Breast epithelium (tissue), 4 donors: ENCODE results near the gene ATP6V1B1. TPM values are rescaled to one million over a fixed set of nuclear protein-coding genes. Genes with fewer than 3 reads are reported as not detected.

ENCODE experiments used
- DNase-seq, 2 donors: peaks; one replicate each; pipeline ENCODE4 v3.0.0-alpha.2; 2019; ENCODE audit warnings: low spot score in 2 of 2
- H3K27ac ChIP-seq, 2 donors: fragments of 200-600 bp; sonication (generic) in 1 of 2; one replicate each; pipeline ENCODE4 v1.5.1; 2016 to 2019; ENCODE audit warnings: mild to moderate bottlenecking in 1 of 2
- H3K27me3 ChIP-seq, 2 donors: fragments of 200-600 bp; sonication (generic) in 1 of 2; one replicate each; pipeline versions ENCODE4 v1.5.1 to v1.6.0; 2017 to 2019; ENCODE audit warnings: control low read depth in 1 of 2, mild to moderate bottlenecking in 1 of 2
- H3K36me3 ChIP-seq: fragments of 200-600 bp; one replicate; pipeline ENCODE4 v1.5.1; 2019
- H3K4me1 ChIP-seq, 2 donors: fragments of 200-600 bp; sonication (generic); one replicate each; pipeline ENCODE4 v1.5.1; 2016 to 2019; ENCODE audit warnings: control low read depth in 1 of 2
- H3K4me3 ChIP-seq, 3 donors: fragments of 200-600 bp; sonication (generic); 1 replicate in 2 of 3; 2 replicates in 1 of 3; pipeline ENCODE4 v1.5.1; 2016 to 2019; ENCODE audit warnings: mild to moderate bottlenecking in 3 of 3, moderate library complexity in 2 of 3
- H3K9me3 ChIP-seq, 2 donors: fragments of 200-600 bp; sonication (generic) in 1 of 2; one replicate each; pipeline ENCODE4 v1.5.1; 2016 to 2019; ENCODE audit warnings: control low read depth in 1 of 2
- POLR2A ChIP-seq: fragments of 450-650 bp; IDR thresholded peaks from one replicate; pipeline ENCODE4 v1.6.1; 2016; ENCODE audit warnings: antibody characterized with exemption, mild to moderate bottlenecking, moderate library complexity
- POLR2AphosphoS5 ChIP-seq, 3 donors: sonication (generic); formaldehyde crosslinking; IDR thresholded peaks; one replicate each; pipeline ENCODE4 v1.6.1; 2017; ENCODE audit warnings: antibody characterized with exemption in 3 of 3
- intact Hi-C: fragments of 100-400 bp; cut with DNase I; formaldehyde crosslinking; loops from one replicate; pipeline ENCODE4 v1.15.1; 2023; ENCODE audit warnings: low total_unique reads
- total RNA-seq, 3 donors: library from RNA; depleted of rRNA; stranded (reverse); fragments of >200 nt; gene quantifications; one replicate each; pipeline ENCODE4 v1.1.0, GENCODE V29; 2016
- TF ChIP-seq, protein P1 (sequence below), 3 donors: fragments of 450-650 bp; IDR thresholded peaks; one replicate each; pipeline ENCODE4 v1.5.1; 2016 to 2017; ENCODE audit warnings: antibody characterized with exemption in 3 of 3, mild to moderate bottlenecking in 3 of 3, moderate library complexity in 3 of 3

The ATP6V1B1 gene
- total RNA-seq, 3 donors from 2014 or later = 1.8 to 38.2 (median 4.6) TPM

DNA sequence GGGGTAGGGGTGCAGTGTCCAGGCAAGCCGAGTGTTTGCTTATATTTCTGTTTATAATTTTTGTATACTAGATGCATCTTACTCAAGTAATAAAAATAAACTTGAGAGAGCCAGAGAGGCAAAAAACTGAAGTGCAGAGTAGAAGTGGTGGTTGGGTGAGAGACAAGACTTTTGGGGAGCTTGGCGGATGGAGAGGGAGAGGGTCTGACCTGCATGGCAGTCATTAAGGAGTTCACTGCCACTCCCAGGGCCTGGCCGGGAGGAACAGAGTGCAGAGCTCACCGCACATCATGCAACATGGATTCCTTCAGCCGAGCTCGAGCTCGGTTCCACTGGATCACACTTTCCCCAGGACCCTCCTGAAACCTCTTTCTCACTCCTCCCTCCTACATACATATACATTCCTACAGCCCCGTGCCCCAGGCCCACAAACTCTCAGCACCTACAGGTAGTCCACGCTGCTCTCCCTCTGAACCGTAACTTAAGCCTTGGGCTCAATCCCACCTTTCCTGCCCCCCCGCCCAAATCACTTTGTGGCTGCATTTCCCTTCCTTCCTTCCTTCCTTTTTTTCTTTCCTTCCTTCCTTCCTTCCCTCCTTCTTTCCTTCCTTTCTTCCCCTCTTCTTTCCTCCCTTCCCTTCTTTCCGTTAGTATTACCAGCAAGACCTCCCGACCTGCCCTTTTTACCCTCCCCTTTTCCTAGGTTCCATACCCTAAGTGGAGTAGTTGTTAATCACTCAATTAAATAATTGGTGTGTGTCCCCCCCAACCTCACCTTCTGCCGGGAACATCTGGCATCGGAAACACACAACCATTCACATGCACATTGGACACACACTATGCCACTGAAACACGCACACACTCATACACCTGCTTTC is 37.1 kb upstream of the ATP6V1B1 start:
- Histone ChIP-seq H3K4me1 (no peaks in the 10 kb centered on the region), H3K36me3 (no peaks in the 10 kb centered on the region), H3K27me3 (peaks cover 0 to 46% of the 10 kb centered on the region in 2 donors), H3K27ac (no peak overlapping the region), H3K4me3 (peak overlapping the region in 2 of 3 donors; percentile 62 to 68), H3K9me3 (no peaks in the 10 kb centered on the region)
- no peak for DNase-seq
- TF ChIP-seq POLR2AphosphoS5 (IDR thresholded peaks at IDR 0.05) (no peak), POLR2A (no peak)
- TF ChIP-seq, protein P1, sequence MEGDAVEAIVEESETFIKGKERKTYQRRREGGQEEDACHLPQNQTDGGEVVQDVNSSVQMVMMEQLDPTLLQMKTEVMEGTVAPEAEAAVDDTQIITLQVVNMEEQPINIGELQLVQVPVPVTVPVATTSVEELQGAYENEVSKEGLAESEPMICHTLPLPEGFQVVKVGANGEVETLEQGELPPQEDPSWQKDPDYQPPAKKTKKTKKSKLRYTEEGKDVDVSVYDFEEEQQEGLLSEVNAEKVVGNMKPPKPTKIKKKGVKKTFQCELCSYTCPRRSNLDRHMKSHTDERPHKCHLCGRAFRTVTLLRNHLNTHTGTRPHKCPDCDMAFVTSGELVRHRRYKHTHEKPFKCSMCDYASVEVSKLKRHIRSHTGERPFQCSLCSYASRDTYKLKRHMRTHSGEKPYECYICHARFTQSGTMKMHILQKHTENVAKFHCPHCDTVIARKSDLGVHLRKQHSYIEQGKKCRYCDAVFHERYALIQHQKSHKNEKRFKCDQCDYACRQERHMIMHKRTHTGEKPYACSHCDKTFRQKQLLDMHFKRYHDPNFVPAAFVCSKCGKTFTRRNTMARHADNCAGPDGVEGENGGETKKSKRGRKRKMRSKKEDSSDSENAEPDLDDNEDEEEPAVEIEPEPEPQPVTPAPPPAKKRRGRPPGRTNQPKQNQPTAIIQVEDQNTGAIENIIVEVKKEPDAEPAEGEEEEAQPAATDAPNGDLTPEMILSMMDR (IDR thresholded peaks at IDR 0.05) = no peak
- intact Hi-C loops = loop anchor here (10.0 kb wide), 1 partner anchor 1066 kb away; no protein-coding TSS in a partner anchor

DNA sequence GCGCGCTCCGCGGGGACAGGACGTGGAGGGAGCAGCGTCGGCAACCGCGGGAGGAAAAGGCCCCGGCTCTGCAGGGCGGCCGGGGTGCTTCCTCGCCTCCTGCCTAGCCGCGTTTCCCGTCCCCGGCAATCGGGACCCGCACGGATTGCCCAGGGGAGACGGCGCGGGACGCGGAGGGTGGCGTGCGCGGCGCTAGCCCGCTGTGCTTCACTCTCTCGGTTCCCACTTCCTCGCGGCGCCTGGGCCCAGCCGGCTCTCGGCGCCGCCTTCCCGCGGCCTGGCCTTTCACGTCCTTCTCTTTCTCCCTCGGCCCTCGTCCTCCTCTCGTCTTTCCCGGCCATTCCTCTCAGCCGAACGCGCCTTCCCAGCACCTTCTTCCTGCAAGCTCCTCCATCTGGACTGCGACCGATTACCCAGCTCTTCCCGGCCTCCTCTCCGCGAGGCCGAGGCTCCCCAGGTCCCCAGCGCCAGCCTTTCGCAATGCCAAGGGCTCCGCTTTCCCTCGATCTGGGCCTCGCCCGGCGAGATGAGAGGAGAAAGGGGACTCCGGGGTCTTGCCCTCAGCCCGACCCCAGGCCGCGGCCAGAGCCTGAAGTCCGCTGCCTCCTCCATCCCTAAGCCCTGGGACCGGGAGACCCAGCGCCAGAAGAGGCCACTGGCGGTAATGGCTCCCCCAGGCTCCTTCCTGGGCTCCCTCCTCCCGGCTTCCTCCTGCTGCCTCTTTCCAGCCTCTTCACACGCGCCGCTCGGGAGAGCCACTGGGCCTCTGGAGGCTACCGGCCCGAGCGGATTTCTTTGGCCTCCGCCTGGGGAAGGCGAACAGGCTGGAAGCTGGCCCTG is 34.3 kb upstream of the ATP6V1B1 start:
- Histone ChIP-seq H3K27me3 (peaks cover 0 to 44% of the 10 kb centered on the region in 2 donors), H3K27ac (peak overlapping the region; percentile 33 to 50), H3K36me3 (no peaks in the 10 kb centered on the region), H3K4me1 (no peaks in the 10 kb centered on the region), H3K4me3 (peak overlapping the region; percentile 46 to 68 (median 62)), H3K9me3 (no peaks in the 10 kb centered on the region)
- TF ChIP-seq POLR2A (no peak), POLR2AphosphoS5 (IDR thresholded peaks at IDR 0.05) (no peak)
- TF ChIP-seq, protein P1 (IDR thresholded peaks at IDR 0.05) = no peak
- intact Hi-C loops = no loop called here
- DNase-seq = no peak

DNA sequence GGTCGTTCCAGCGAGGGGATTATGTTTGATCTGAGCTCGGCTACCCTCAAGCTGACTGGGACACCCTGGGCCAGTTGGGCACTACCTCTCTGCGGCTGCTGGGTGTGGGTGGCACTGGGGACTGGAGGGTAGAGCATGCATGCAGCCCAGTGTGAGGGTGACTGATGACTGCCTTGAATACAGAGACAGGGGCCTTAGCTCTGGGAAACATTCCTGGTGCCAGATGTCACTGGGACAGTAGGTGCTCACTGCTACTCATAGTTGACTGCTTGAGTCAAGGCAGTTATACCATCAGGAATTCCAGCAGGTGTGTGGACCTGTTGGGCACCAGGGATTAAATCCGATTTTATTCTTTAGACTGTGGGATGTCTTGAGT is 33.6 kb upstream of the ATP6V1B1 start:
- Histone ChIP-seq H3K27me3 (peaks cover 0 to 38% of the 10 kb centered on the region in 2 donors), H3K27ac (peak overlapping the region; percentile 33 to 50), H3K9me3 (no peaks in the 10 kb centered on the region), H3K4me1 (no peaks in the 10 kb centered on the region), H3K36me3 (no peaks in the 10 kb centered on the region), H3K4me3 (peak overlapping the region in 2 of 3 donors; percentile 62 to 68)
- TF ChIP-seq, protein P1 (IDR thresholded peaks at IDR 0.05) = no peak
- no peak for TF ChIP-seq POLR2A
- no peak for DNase-seq
- intact Hi-C loops = no loop called here

DNA sequence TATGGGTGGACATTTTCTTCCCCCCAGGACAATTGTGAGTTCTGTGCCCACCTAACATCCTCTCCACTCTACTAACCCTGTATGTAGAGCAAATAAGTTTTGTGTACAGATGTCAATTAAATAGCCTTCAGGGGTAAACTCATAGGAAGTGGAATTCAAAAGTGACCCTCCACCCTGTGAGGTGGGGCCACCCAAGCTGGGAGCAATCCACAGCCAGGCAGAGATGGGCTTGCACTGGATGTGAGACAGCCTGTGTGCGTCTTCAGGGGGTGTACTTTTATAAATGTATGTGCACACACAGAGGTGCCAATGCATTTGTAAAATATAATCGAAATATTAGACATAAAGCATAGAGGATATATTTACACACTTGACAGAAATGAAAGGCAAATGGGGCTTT is 33.1 kb upstream of the ATP6V1B1 start:
- H3K27ac ChIP-seq = no peak overlapping the region
- no peak for TF ChIP-seq POLR2AphosphoS5 (IDR thresholded peaks at IDR 0.05)
- DNase-seq = no peak
- H3K27me3 ChIP-seq = peaks cover 0 to 33% of the 10 kb centered on the region in 2 donors
- H3K4me1 ChIP-seq = no peaks in the 10 kb centered on the region
- no peaks in the 10 kb centered on the region for H3K9me3 ChIP-seq
- intact Hi-C loops = no loop called here
- no peak overlapping the region for H3K4me3 ChIP-seq
- H3K36me3 ChIP-seq = no peaks in the 10 kb centered on the region

DNA sequence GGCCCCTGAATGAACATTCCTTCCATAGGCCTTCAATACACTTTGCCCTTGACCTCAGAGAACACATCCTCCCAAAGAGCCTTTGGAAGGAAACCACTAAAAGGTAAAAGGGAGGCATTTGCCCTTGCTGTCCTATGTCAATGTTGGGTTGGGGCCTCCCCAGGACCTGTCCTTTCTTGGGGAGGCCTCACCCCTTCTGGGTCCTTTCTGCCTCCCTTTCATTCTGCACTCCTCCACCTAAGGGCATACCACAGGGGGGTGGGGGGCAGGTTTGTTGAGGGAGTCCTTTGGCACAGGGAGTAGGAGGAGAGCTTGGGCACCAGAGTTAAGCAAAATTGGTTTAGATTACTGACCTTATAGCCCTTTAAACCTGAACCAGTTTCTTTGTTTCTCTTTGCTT is 32.5 kb upstream of the ATP6V1B1 start:
- intact Hi-C loops = no loop called here
- no peaks in the 10 kb centered on the region for H3K9me3 ChIP-seq
- no peak overlapping the region for H3K27ac ChIP-seq
- no peak for DNase-seq
- H3K36me3 ChIP-seq = no peaks in the 10 kb centered on the region
- peaks cover 0 to 27% of the 10 kb centered on the region in 2 donors for H3K27me3 ChIP-seq
- no peak overlapping the region for H3K4me3 ChIP-seq
- TF ChIP-seq POLR2AphosphoS5 (IDR thresholded peaks at IDR 0.05) (no peak), POLR2A (no peak)
- TF ChIP-seq, protein P1 (IDR thresholded peaks at IDR 0.05) = no peak
- H3K4me1 ChIP-seq = no peaks in the 10 kb centered on the region
